Measurements from ENCODE around the gene NIP7. TPM values are rescaled to one million over a fixed set of nuclear protein-coding genes. Genes with fewer than 3 reads are reported as not detected.

The NIP7 gene
- total and polyA plus RNA-seq, 2 of the 8 experiments (the other 6 are each of a cell fraction or from before 2014, with no cell fraction given) = 14.5 to 52.2 TPM

DNA sequence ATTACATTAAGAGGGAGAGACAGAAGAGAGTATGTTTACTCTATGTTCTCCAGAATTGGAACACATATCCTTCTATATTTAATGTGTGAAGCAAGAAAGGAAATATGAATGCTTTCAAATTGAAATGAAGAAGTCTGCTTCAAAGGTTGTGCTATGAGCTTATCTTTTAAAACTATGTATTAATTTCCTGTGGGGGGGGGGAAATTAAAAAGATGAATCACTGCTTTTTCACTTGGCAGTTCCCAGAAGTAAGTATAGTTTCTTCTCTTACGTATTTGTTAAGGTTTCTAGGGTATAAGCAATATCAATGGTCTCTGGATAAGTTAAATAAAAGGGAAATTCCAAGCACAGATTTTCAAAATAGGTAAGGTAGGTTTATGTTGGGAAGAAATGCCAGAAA lies 39.2 kb downstream of the NIP7 start (continued):
- TF ChIP-seq BRCA1 (IDR thresholded peaks at IDR 0.05; ENCODE audit: low read depth, low read length) = no peak
- TF ChIP-seq BACH1 (IDR thresholded peaks at IDR 0.05; ENCODE audit: low read length) = no peak
- TF ChIP-seq ZNF274 (IDR thresholded peaks at IDR 0.05; ENCODE audit: borderline replicate concordance, extremely low read depth, low read length) = no peak
